ENCODE results near the gene SYNDIG1. TPM values are rescaled to one million over a fixed set of nuclear protein-coding genes. Genes with fewer than 3 reads are reported as not detected.

The SYNDIG1 gene
- polyA plus RNA-seq, 1 experiment, result 1.7 TPM

- Histone ChIP-seq H3K27me3 (ENCODE audit: control insufficient read depth, insufficient read depth, low read length) (no peaks in the 10 kb centered on the region), H3K36me3 (ENCODE audit: control insufficient read depth, insufficient read depth, low read length) (no peaks in the 10 kb centered on the region), H3K4me3 (ENCODE audit: low read depth, low read length) (no peak overlapping the region)
- ChIA-PET CTCF (no interaction called here), POLR2A (no interaction called here)
- TF ChIP-seq CTCF (IDR thresholded peaks at IDR 0.05; ENCODE audit: insufficient read depth, low read depth, low read length), result no peak
- no peak for DNase-seq (ENCODE audit: low read depth)
Measured at GRCh38 chr20:24605937-24606455, 136.6 kb downstream of the SYNDIG1 start.

- H3K36me3 ChIP-seq (ENCODE audit: control insufficient read depth, insufficient read depth, low read length), result no peaks in the 10 kb centered on the region
- DNase-seq (ENCODE audit: low read depth), result no peak
- no peak for TF ChIP-seq CTCF (IDR thresholded peaks at IDR 0.05; ENCODE audit: insufficient read depth, low read depth, low read length)
- H3K4me3 ChIP-seq (ENCODE audit: low read depth, low read length), result no peak overlapping the region
- POLR2A ChIA-PET, result no interaction called here
- CTCF ChIA-PET, result no interaction called here
- H3K27me3 ChIP-seq (ENCODE audit: control insufficient read depth, insufficient read depth, low read length), result no peaks in the 10 kb centered on the region
Measured at GRCh38 chr20:24607402-24607801, 138.0 kb downstream of the SYNDIG1 start.

- Histone ChIP-seq H3K36me3 (ENCODE audit: control insufficient read depth, insufficient read depth, low read length) (no peaks in the 10 kb centered on the region), H3K27me3 (ENCODE audit: control insufficient read depth, insufficient read depth, low read length) (no peaks in the 10 kb centered on the region; the same call in 1 of the 2 replicates), H3K4me3 (ENCODE audit: low read depth, low read length) (no peak overlapping the region)
- ChIA-PET CTCF (interaction anchor here (1.3 to 1.8 kb wide), 2 partner anchors 10 to 12 kb away, joined by 4 to 5 read pairs; no protein-coding TSS in a partner anchor), POLR2A (no interaction called here)
- DNase-seq (ENCODE audit: low read depth), result no peak
- no peak for TF ChIP-seq CTCF (IDR thresholded peaks at IDR 0.05; ENCODE audit: insufficient read depth, low read depth, low read length)
Measured at GRCh38 chr20:24608926-24609667, 139.7 kb downstream of the SYNDIG1 start.

- no peaks in the 10 kb centered on the region for H3K36me3 ChIP-seq (ENCODE audit: control insufficient read depth, insufficient read depth, low read length)
- no peak for DNase-seq (ENCODE audit: low read depth)
- H3K4me3 ChIP-seq (ENCODE audit: low read depth, low read length), result no peak overlapping the region
- no peaks in the 10 kb centered on the region; the same call in 1 of the 2 replicates for H3K27me3 ChIP-seq (ENCODE audit: control insufficient read depth, insufficient read depth, low read length)
- TF ChIP-seq CTCF (IDR thresholded peaks at IDR 0.05; ENCODE audit: insufficient read depth, low read depth, low read length), result no peak
- CTCF ChIA-PET, result interaction anchor here (1.3 to 1.8 kb wide), 2 partner anchors 10 to 11 kb away, joined by 4 to 5 read pairs; no protein-coding TSS in a partner anchor
- POLR2A ChIA-PET, result no interaction called here
Measured at GRCh38 chr20:24609757-24610156, 140.3 kb downstream of the SYNDIG1 start.

GRCh38 chr20:24610341-24611115 is 141.1 kb downstream of the SYNDIG1 start:
- no peak for TF ChIP-seq CTCF (IDR thresholded peaks at IDR 0.05; ENCODE audit: insufficient read depth, low read depth, low read length)
- peaks cover 2% of the 10 kb centered on the region for H3K27me3 ChIP-seq (ENCODE audit: control insufficient read depth, insufficient read depth, low read length)
- no peaks in the 10 kb centered on the region for H3K36me3 ChIP-seq (ENCODE audit: control insufficient read depth, insufficient read depth, low read length)
- ChIA-PET CTCF (interaction anchor here (1.3 to 1.8 kb wide), 2 partner anchors 9 to 11 kb away, joined by 4 to 5 read pairs; no protein-coding TSS in a partner anchor), POLR2A (no interaction called here)
- no peak for DNase-seq (ENCODE audit: low read depth)
- no peak overlapping the region for H3K4me3 ChIP-seq (ENCODE audit: low read depth, low read length)

All from BJ (cell line).